H7 (cell line): ENCODE results near the gene CUEDC2. TPM values are rescaled to one million over a fixed set of nuclear protein-coding genes. Genes with fewer than 3 reads are reported as not detected.
A peak's percentile ranks its signal among the peaks of the same experiment; 100 is the strongest.
"Not testable (repeated sequence)": the region's sequence is repeated elsewhere in the genome, so short reads cannot be mapped to it uniquely, and the experiment has no call there.

Experiments used
- DNase-seq: peaks from one replicate; pipeline ENCODE4 v3.0.0; 2012
- H3K27me3 ChIP-seq: 2 replicates; pipeline ENCODE4 v1.6.0; 2011; ENCODE audit warnings: mild to moderate bottlenecking, low read length; ENCODE audit not compliant: control insufficient read depth, insufficient read depth
- H3K36me3 ChIP-seq: replicated peaks from 2 replicates; pipeline ENCODE4 v1.5.1; 2011; ENCODE audit warnings: low read length; ENCODE audit not compliant: control insufficient read depth, insufficient read depth
- H3K4me3 ChIP-seq: 2 replicates; pipeline ENCODE4 v1.5.1; 2011; ENCODE audit warnings: low read depth, mild to moderate bottlenecking, control low read depth, low read length, moderate library complexity; ENCODE audit not compliant: insufficient read depth
- total RNA-seq: library from RNA; depleted of rRNA; stranded (reverse); fragments of >200 nt; shearing (Covaris generic); gene quantifications from 2 replicates; pipeline ENCODE4 v1.2.3, GENCODE V29; 2014

CUEDC2 gene
- total RNA-seq, 1 experiment from 2014 or later, result 64.7 TPM

GRCh38 chr10:102462512-102463054 is 30.2 kb upstream of the CUEDC2 start:
- no peak for DNase-seq
- Histone ChIP-seq H3K27me3 (peaks cover 2% of the 10 kb centered on the region; the same call in 1 of the 2 replicates), H3K36me3 (no peaks in the 10 kb centered on the region), H3K4me3 (peak overlapping the region; percentile 17; the same call in 1 of the 2 replicates)

GRCh38 chr10:102461187-102462054 is 29.0 kb upstream of the CUEDC2 start:
- H3K4me3 ChIP-seq, result peak overlapping the region; percentile 68
- peaks cover 2% of the 10 kb centered on the region; the same call in 1 of the 2 replicates for H3K27me3 ChIP-seq
- DNase-seq, result peak; percentile 100
- 0 out of 2 replicates have a peak, but pooled peaks cover 1% of the 10 kb centered on the region for H3K36me3 ChIP-seq

- no peak for DNase-seq
- Histone ChIP-seq H3K36me3 (0 out of 2 replicates have a peak, but pooled peaks cover 1% of the 10 kb centered on the region), H3K4me3 (peak overlapping the region; percentile 23; the same call in 1 of the 2 replicates), H3K27me3 (peaks cover 2% of the 10 kb centered on the region; the same call in 1 of the 2 replicates)
Measured at GRCh38 chr10:102460836-102461186, 28.4 kb upstream of the CUEDC2 start.

- H3K27me3 ChIP-seq, result peaks cover 2% of the 10 kb centered on the region; the same call in 1 of the 2 replicates
- no peak for DNase-seq
- H3K36me3 ChIP-seq, result peaks cover 3% of the 10 kb centered on the region
- no peak overlapping the region for H3K4me3 ChIP-seq
Measured at GRCh38 chr10:102458656-102459055, 26.3 kb upstream of the CUEDC2 start.

- Histone ChIP-seq H3K4me3 (no peak overlapping the region), H3K27me3 (peaks cover under 1% of the 10 kb centered on the region; the same call in 1 of the 2 replicates), H3K36me3 (peaks cover 5% of the 10 kb centered on the region)
- DNase-seq, result no peak
Measured at GRCh38 chr10:102457591-102458150, 25.3 kb upstream of the CUEDC2 start.

- H3K36me3 ChIP-seq, result peaks cover 7% of the 10 kb centered on the region
- no peak overlapping the region for H3K4me3 ChIP-seq
- no peak for DNase-seq
- no peaks in the 10 kb centered on the region; the same call in 1 of the 2 replicates for H3K27me3 ChIP-seq
Measured at GRCh38 chr10:102455893-102456471, 23.6 kb upstream of the CUEDC2 start.

- H3K27me3 ChIP-seq, H3K4me3 ChIP-seq, H3K36me3 ChIP-seq, DNase-seq: not testable (repeated sequence)
Measured at GRCh38 chr10:102454662-102455487, 22.5 kb upstream of the CUEDC2 start.

GRCh38 chr10:102453502-102453901 is 21.1 kb upstream of the CUEDC2 start:
- peaks cover 7% of the 10 kb centered on the region for H3K36me3 ChIP-seq
- H3K27me3 ChIP-seq, result no peaks in the 10 kb centered on the region; the same call in 1 of the 2 replicates
- DNase-seq, result no peak
- no peak overlapping the region for H3K4me3 ChIP-seq

GRCh38 chr10:102452672-102453340 is 20.4 kb upstream of the CUEDC2 start:
- Histone ChIP-seq H3K27me3 (no peaks in the 10 kb centered on the region; the same call in 1 of the 2 replicates), H3K36me3 (peaks cover 7% of the 10 kb centered on the region), H3K4me3 (no peak overlapping the region)
- no peak for DNase-seq

- DNase-seq, result no peak
- Histone ChIP-seq H3K27me3 (no peaks in the 10 kb centered on the region; the same call in 1 of the 2 replicates), H3K4me3 (peak within 1 kb of the TSS; percentile 72), H3K36me3 (peaks cover 6% of the 10 kb centered on the region)
Measured at GRCh38 chr10:102451105-102451969, 19.0 kb upstream of the CUEDC2 start, which contains the start of gene C10orf95. C10orf95 (minus strand) TSS chr10:102451543; CDS start chr10:102451093, 450 bp downstream.

- Histone ChIP-seq H3K27me3 (no peaks in the 10 kb centered on the region; the same call in 1 of the 2 replicates), H3K4me3 (peak overlapping the region; percentile 72), H3K36me3 (peaks cover 6% of the 10 kb centered on the region)
- DNase-seq, result peak; percentile 91
Measured at GRCh38 chr10:102450374-102451104, 18.2 kb upstream of the CUEDC2 start.

GRCh38 chr10:102450124-102450373 is 17.7 kb upstream of the CUEDC2 start:
- no peaks in the 10 kb centered on the region; the same call in 1 of the 2 replicates for H3K27me3 ChIP-seq
- DNase-seq, result no peak
- peak overlapping the region; percentile 72 for H3K4me3 ChIP-seq
- peaks cover 5% of the 10 kb centered on the region for H3K36me3 ChIP-seq
